Epithelial cell of proximal tubule (primary cell): ENCODE measurements around the gene MRPS27. TPM values are rescaled to one million over a fixed set of nuclear protein-coding genes. Genes with fewer than 3 reads are reported as not detected.

Experiments used
- DNase-seq: peaks from one replicate; pipeline ENCODE4 v3.0.0-alpha.2; 2011; ENCODE audit warnings: low read depth
- H3K4me3 ChIP-seq: 2 replicates; pipeline ENCODE4 v1.5.1; 2011; ENCODE audit warnings: low read depth, mild to moderate bottlenecking, low read length
- CTCF ChIP-seq: conservative IDR thresholded peaks from 2 replicates; pipeline ENCODE4 v1.5.1; 2012; ENCODE audit warnings: low read depth, mild to moderate bottlenecking, low read length
- total RNA-seq: library from RNA; depleted of rRNA; stranded (reverse); fragments of >200 nt; gene quantifications from 2 replicates; pipeline ENCODE4 v1.2.3, GENCODE V29; 2015

Gene MRPS27
- total RNA-seq, 1 donor from 2014 or later = 54.4 TPM

- no peak for DNase-seq
- no peak for TF ChIP-seq CTCF
- H3K4me3 ChIP-seq = no peak overlapping the region
These were observed 103.3 kb downstream of the MRPS27 start for GRCh38 chr5:72216756-72217155.

DNA sequence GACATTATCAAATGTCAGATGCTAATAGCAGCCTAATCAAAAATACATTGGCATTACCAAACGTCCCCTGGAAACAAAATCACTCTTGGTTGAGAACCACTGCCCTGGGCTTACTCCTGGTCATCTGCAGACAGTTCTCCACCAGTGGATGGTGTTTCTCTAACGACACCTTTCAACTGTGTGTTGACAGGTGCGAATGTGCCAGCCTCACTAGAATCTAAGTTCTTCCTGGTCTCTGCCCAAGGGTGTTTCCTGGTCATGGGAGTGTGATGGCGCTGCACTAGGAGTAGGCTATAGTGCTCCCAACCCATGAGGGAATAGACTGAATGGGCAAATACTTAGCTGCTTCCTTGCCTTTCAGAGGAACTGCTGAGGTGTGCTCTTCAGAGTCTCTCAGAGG lies 105.9 kb downstream of the MRPS27 start:
- no peak for DNase-seq
- no peak for TF ChIP-seq CTCF
- H3K4me3 ChIP-seq = no peak overlapping the region

DNA sequence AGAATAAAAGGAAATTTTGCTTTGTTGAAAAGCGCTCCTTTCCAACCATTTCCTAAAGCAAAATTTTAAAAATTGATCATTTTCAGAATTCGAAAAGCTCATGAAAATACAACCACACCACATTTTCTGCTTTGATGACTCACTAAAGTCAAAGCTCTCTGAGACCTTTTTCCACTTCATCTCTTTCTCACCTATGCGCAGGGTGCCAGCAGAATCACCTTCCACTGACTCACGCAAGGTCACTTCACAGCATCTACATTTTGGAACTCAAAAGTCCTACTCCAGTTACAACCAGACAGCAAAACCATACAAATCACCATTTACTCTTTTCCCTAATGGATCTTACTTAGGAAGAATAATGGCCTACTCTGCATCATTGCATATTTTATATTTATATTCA lies 106.6 kb downstream of the MRPS27 start:
- TF ChIP-seq CTCF = no peak
- no peak for DNase-seq
- H3K4me3 ChIP-seq = no peak overlapping the region

DNA sequence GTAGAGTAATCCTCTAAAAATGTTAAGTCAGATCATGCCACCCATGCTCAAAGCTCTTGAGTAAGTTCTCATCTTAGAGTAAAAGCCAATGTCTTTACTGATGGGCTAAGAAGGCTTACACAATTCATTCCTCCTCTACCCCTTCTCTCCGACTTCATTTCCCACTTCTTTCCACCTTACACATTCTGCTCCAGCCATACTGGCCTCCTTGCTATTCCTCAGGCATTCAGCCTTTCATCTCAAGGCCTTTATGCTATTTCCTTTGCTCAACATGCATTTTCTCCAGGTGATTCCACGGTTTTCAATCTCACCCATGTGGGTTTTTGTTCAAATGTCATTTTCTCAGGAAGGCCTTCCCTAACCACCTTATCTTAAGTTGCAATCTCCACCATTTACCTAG lies 107.9 kb downstream of the MRPS27 start:
- TF ChIP-seq CTCF = no peak
- H3K4me3 ChIP-seq = no peak overlapping the region
- no peak for DNase-seq

- peak; percentile 35 for DNase-seq
- H3K4me3 ChIP-seq = no peak overlapping the region
- no peak for TF ChIP-seq CTCF
These were observed 109.0 kb downstream of the MRPS27 start for GRCh38 chr5:72210888-72211678.

DNA sequence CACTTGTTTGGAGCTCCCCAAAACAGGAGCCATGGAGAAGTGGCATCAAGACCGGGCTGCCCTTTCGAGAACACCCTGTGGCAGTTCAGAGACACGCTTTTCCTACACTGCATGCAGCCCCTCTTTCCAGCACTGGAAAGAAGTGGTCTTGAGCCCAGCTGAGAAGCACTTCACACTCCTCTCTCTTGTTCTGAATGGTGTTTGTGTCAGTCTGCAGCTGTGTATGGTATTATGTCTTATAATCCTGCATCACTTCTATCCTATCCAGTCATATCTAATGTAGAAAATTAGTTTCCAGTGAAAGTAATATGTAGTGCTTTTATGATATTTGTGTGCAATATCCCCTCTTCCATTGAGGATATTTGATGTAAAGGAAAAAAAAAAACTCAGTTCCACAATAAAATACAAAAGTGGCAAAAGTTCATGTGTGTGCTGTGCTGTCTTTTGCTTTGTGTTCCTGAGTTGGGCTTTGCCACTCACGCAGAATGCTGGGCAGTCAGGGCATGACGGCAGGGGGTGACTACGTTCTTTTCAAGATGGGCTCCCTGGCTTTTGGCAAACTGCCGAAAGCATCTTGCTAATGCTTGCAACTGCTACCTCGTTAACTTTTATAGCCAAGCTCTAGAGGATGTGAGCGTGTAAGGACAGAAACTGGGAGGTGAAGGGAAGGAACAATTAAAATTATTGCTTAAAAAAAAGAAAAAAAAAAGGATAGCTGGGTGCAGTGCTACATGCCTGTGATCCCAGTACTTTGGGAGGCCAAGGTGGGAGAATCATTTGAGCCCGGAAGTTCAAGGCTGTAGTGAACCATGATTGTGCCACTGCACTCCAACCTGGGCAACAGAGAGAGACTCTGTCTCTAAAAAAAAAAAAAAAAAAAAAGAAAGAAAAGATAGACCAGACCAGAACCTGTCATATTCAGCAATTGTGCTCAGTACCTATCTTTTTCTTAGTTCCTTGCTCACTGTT lies 110.6 kb downstream of the MRPS27 start:
- DNase-seq = no peak
- no peak for TF ChIP-seq CTCF
- no peak overlapping the region for H3K4me3 ChIP-seq
